ENCODE data around the gene WIPI1. TPM values are rescaled to one million over a fixed set of nuclear protein-coding genes. Genes with fewer than 3 reads are reported as not detected.

Gene WIPI1
- total and polyA plus RNA-seq, 2 experiments from 2014 or later, result 67.4 to 79.6 TPM

GRCh38 chr17:68398691-68399637 is 58.3 kb downstream of the WIPI1 start:
- Histone ChIP-seq H3K9me3 (ENCODE audit: low read depth) (no peaks in the 10 kb centered on the region), H4K20me1 (ENCODE audit: insufficient read depth, poor library complexity, severe bottlenecking) (no peaks in the 10 kb centered on the region), H3K4me2 (peak overlapping the region; percentile 41), H3K4me3 (no peak overlapping the region), H3K4me1 (ENCODE audit: insufficient read depth) (peaks cover 5% of the 10 kb centered on the region), H3K79me2 (no peaks in the 10 kb centered on the region), H2AFZ (no peak overlapping the region), H3K36me3 (replicated peaks; ENCODE audit: insufficient read depth, low read depth) (no peaks in the 10 kb centered on the region), H3K27ac (peak overlapping the region; percentile 80), H3K27me3 (no peaks in the 10 kb centered on the region), H3K9me2 (replicated peaks; ENCODE audit: insufficient read depth) (no peaks in the 10 kb centered on the region)
- TF ChIP-seq, protein P1, sequence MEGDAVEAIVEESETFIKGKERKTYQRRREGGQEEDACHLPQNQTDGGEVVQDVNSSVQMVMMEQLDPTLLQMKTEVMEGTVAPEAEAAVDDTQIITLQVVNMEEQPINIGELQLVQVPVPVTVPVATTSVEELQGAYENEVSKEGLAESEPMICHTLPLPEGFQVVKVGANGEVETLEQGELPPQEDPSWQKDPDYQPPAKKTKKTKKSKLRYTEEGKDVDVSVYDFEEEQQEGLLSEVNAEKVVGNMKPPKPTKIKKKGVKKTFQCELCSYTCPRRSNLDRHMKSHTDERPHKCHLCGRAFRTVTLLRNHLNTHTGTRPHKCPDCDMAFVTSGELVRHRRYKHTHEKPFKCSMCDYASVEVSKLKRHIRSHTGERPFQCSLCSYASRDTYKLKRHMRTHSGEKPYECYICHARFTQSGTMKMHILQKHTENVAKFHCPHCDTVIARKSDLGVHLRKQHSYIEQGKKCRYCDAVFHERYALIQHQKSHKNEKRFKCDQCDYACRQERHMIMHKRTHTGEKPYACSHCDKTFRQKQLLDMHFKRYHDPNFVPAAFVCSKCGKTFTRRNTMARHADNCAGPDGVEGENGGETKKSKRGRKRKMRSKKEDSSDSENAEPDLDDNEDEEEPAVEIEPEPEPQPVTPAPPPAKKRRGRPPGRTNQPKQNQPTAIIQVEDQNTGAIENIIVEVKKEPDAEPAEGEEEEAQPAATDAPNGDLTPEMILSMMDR (IDR thresholded peaks at IDR 0.05; ENCODE audit: poor library complexity), result peak; percentile 73
- TF ChIP-seq EZH2 (IDR thresholded peaks at IDR 0.05; ENCODE audit: borderline replicate concordance), result no peak
- WGBS (ENCODE audit: low lambda C conversion rate, missing lambda C conversion rate), result 21% methylated on average over 11 of the region's 11 CpGs
- peak; percentile 80 for DNase-seq (ENCODE audit: low spot score)

- Histone ChIP-seq H3K79me2 (no peaks in the 10 kb centered on the region), H2AFZ (no peak overlapping the region), H3K4me1 (ENCODE audit: insufficient read depth) (peaks cover 5% of the 10 kb centered on the region), H3K27me3 (no peaks in the 10 kb centered on the region), H3K36me3 (replicated peaks; ENCODE audit: insufficient read depth, low read depth) (no peaks in the 10 kb centered on the region), H3K9me3 (ENCODE audit: low read depth) (no peaks in the 10 kb centered on the region), H3K4me2 (no peak overlapping the region), H3K4me3 (no peak overlapping the region), H3K27ac (no peak overlapping the region), H4K20me1 (ENCODE audit: insufficient read depth, poor library complexity, severe bottlenecking) (no peaks in the 10 kb centered on the region), H3K9me2 (replicated peaks; ENCODE audit: insufficient read depth) (no peaks in the 10 kb centered on the region)
- TF ChIP-seq, protein P1 (IDR thresholded peaks at IDR 0.05; ENCODE audit: poor library complexity), result no peak
- TF ChIP-seq EZH2 (IDR thresholded peaks at IDR 0.05; ENCODE audit: borderline replicate concordance), result no peak
- TF ChIP-seq EZH2phosphoT487 (IDR thresholded peaks at IDR 0.05; ENCODE audit: low read depth, severe bottlenecking, unreplicated experiment), result no peak
- DNase-seq (ENCODE audit: low spot score), result no peak
- WGBS (ENCODE audit: low lambda C conversion rate, missing lambda C conversion rate), result 85% methylated on average over 7 of the region's 7 CpGs
These were observed 60.2 kb downstream of the WIPI1 start for GRCh38 chr17:68397108-68397536.

DNA sequence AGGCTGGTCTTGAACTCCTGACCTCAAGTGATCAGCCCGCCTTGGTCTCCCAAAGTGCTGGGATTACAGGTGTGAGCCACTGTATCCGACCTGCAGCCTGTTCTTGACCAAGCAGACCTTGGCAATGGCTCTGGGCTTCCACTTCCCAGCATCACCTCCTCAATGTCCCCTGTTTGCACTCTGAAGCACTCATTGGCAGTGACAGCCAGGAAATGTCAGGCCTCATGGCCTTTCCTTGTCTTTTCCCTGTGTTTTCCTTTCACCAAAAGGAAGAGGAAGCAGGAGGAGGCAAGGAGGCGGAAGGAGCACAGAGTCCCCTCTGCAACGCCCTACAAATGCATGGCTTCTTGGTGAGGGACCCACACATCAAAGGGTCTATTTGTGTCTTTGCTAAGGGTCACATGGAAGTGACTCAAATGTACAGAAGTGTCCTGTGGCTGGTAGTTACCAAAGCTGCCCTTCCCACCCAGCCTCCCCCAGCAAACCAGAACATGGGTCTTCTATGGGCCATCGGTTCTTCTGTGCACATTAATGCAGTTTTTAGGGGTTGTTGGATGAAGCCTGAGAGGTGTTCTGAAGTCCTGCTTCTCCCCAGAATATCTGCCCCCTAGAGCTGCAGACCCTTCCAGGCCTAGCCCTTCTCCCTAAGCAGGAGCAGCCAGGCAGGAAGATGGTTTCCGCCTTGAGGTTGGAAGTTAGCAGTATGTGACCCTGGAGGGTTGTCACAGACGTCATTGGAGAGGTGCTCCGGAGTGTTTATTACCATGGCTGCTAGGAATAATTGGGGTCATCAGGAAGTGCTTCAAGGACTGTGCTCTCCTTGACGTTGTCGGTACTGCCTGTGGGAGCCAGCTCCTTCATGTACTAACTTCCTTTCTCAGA is 60.8 kb downstream of the WIPI1 start:
- no peaks in the 10 kb centered on the region for H3K9me3 ChIP-seq (ENCODE audit: low read depth)
- H2AFZ ChIP-seq, result no peak overlapping the region
- no peak for DNase-seq (ENCODE audit: low spot score)
- no peaks in the 10 kb centered on the region for H3K36me3 ChIP-seq (replicated peaks; ENCODE audit: insufficient read depth, low read depth)
- no peaks in the 10 kb centered on the region for H3K79me2 ChIP-seq
- WGBS (ENCODE audit: low lambda C conversion rate, missing lambda C conversion rate), result 82% methylated on average over 10 of the region's 10 CpGs
- no peaks in the 10 kb centered on the region for H3K27me3 ChIP-seq
- H3K27ac ChIP-seq, result no peak overlapping the region
- H4K20me1 ChIP-seq (ENCODE audit: insufficient read depth, poor library complexity, severe bottlenecking), result no peaks in the 10 kb centered on the region
- H3K4me1 ChIP-seq (ENCODE audit: insufficient read depth), result peaks cover 5% of the 10 kb centered on the region
- H3K9me2 ChIP-seq (replicated peaks; ENCODE audit: insufficient read depth), result no peaks in the 10 kb centered on the region
- H3K4me3 ChIP-seq, result no peak overlapping the region
- TF ChIP-seq EZH2phosphoT487 (IDR thresholded peaks at IDR 0.05; ENCODE audit: low read depth, severe bottlenecking, unreplicated experiment) (no peak), EZH2 (IDR thresholded peaks at IDR 0.05; ENCODE audit: borderline replicate concordance) (no peak)
- TF ChIP-seq, protein P1 (IDR thresholded peaks at IDR 0.05; ENCODE audit: poor library complexity), result no peak
- no peak overlapping the region for H3K4me2 ChIP-seq
